GM12878 (cell line): ENCODE data around the gene EXD3. TPM values are rescaled to one million over a fixed set of nuclear protein-coding genes. Genes with fewer than 3 reads are reported as not detected.

Experiments used
- ATAC-seq: fragments of 200-7000 bp; cut with Tn5 transposase; 3 replicates; pipeline ENCODE4 v1.9.1; 2020; ENCODE audit warnings: mild to moderate bottlenecking, moderate library complexity
- BruUV-seq: library from RNA; stranded (reverse); fragments of 400-500 nt; replicated peaks from 2 replicates; lab custom pipeline; 2021; lab: Mats Ljungman, UMichigan
- CTCF ChIA-PET: fragments of 300-600 bp; sonication (Branson Sonifier 250); formaldehyde crosslinking; extraction: SDS; loops from one replicate; lab custom pipeline; 2021; ENCODE audit warnings: inconsistent platforms; lab: Yijun Ruan, JAX
- POLR2A ChIA-PET: fragments of 350-600 bp; formaldehyde crosslinking; extraction: SDS; loops from one replicate; lab custom pipeline; 2021; ENCODE audit warnings: inconsistent platforms; lab: Charles Lee
- RAD21 ChIA-PET: fragments of 300-600 bp; sonication (Branson Sonifier 250); formaldehyde crosslinking; loops from one replicate; lab custom pipeline; 2023; ENCODE audit warnings: antibody characterized with exemption; ENCODE audit not compliant: unreplicated experiment; lab: Charles Lee
- SMC1A ChIA-PET: fragments of 300-600 bp; sonication (Branson Sonifier 250); formaldehyde crosslinking; loops from one replicate; lab custom pipeline; 2023; ENCODE audit not compliant: unreplicated experiment, uncharacterized antibody; lab: Charles Lee
- DNase-seq: peaks from one replicate; pipeline ENCODE4 v3.0.0-alpha.2; 2011; ENCODE audit warnings: low read depth, low spot score
- FAIRE-seq: peaks from 3 replicates; lab custom pipeline; 2011; peaks lifted over from hg19 to GRCh38; lab: Jason Lieb, UNC
- H2AFZ ChIP-seq: 2 replicates; pipeline ENCODE4 v1.6.0; 2011; ENCODE audit warnings: low read depth, low read length, control low read depth; ENCODE audit not compliant: control insufficient read depth
- H3K27ac ChIP-seq: 2 replicates; pipeline ENCODE4 v1.5.1; 2011; ENCODE audit warnings: control low read depth; ENCODE audit not compliant: control insufficient read depth, insufficient read depth
- H3K27me3 ChIP-seq, 2 experiments: replicated peaks in 1 of 2; 2 replicates each; pipeline versions ENCODE4 v1.6.0 to v1.6.1; 2011; ENCODE audit warnings: low read length in 1 of 2; ENCODE audit not compliant: control insufficient read depth in 2 of 2, insufficient read depth in 2 of 2
- H3K36me3 ChIP-seq, 2 experiments: 2 replicates each; pipeline ENCODE4 v1.5.1; 2011; ENCODE audit warnings: low read length in 1 of 2; ENCODE audit not compliant: control insufficient read depth in 2 of 2, insufficient read depth in 2 of 2
- H3K4me1 ChIP-seq: 2 replicates; pipeline ENCODE4 v1.6.1; 2011; ENCODE audit warnings: mild to moderate bottlenecking, low read length, moderate library complexity, mixed read lengths; ENCODE audit not compliant: control insufficient read depth, insufficient read depth
- H3K4me2 ChIP-seq: 2 replicates; pipeline ENCODE4 v1.6.0; 2011; ENCODE audit warnings: control low read depth; ENCODE audit not compliant: control insufficient read depth, insufficient read depth
- H3K4me3 ChIP-seq: fragments of 200-600 bp; sonication (generic); 2 replicates; pipeline ENCODE4 v1.5.1; 2016
- H3K79me2 ChIP-seq: 2 replicates; pipeline ENCODE4 v1.6.0; 2011; ENCODE audit warnings: low read length; ENCODE audit not compliant: control insufficient read depth, insufficient read depth
- H3K9ac ChIP-seq: 2 replicates; pipeline ENCODE4 v1.8.0; 2011; ENCODE audit warnings: low read length, control low read depth, mixed read lengths; ENCODE audit not compliant: control insufficient read depth, insufficient read depth
- H3K9me3 ChIP-seq: replicated peaks from 3 replicates; pipeline ENCODE4 v1.5.1; 2011; ENCODE audit warnings: mild to moderate bottlenecking, low read length; ENCODE audit not compliant: control insufficient read depth, insufficient read depth
- H4K20me1 ChIP-seq: 2 replicates; pipeline ENCODE4 v1.6.0; 2011; ENCODE audit not compliant: control insufficient read depth, insufficient read depth
- CEBPZ ChIP-seq: fragments of 150-350 bp; IDR thresholded peaks from 2 replicates; pipeline ENCODE4 v1.6.1; 2016; ENCODE audit warnings: low read depth, low read length
- CHD1 ChIP-seq: IDR thresholded peaks from 2 replicates; pipeline ENCODE4 v1.6.1; 2012; ENCODE audit warnings: low read depth, low read length, improper control_type of control experiment
- ETV6 ChIP-seq, 2 experiments: fragments of 450-650 bp in 1 of 2; IDR thresholded peaks in 1 of 2; conservative IDR thresholded peaks in 1 of 2; 2 replicates each; pipeline ENCODE4 v1.6.1; 2014; ENCODE audit warnings: antibody characterized with exemption in 1 of 2, borderline replicate concordance in 1 of 2, low read depth in 1 of 2, mild to moderate bottlenecking in 1 of 2, moderate library complexity in 1 of 2
- FOXK2 ChIP-seq: fragments of 450-650 bp; IDR thresholded peaks from 2 replicates; pipeline ENCODE4 v1.6.1; 2017; ENCODE audit warnings: mild to moderate bottlenecking, moderate library complexity
- HCFC1 ChIP-seq: fragments of 150-350 bp; IDR thresholded peaks from 2 replicates; pipeline ENCODE4 v1.6.1; 2014; ENCODE audit warnings: low read length
- HDAC6 ChIP-seq: fragments of 200-600 bp; sonication (generic); IDR thresholded peaks from one replicate; pipeline ENCODE4 v1.8.0; 2017; ENCODE audit warnings: antibody characterized with exemption; ENCODE audit not compliant: unreplicated experiment
- IKZF1 ChIP-seq: fragments of 450-650 bp; conservative IDR thresholded peaks from 2 replicates; pipeline ENCODE4 v1.6.1; 2017; ENCODE audit warnings: antibody characterized with exemption, mild to moderate bottlenecking
- NFYA ChIP-seq: IDR thresholded peaks from 2 replicates; pipeline ENCODE4 v1.6.1; 2011; ENCODE audit warnings: low read depth, mild to moderate bottlenecking, low read length, improper control_type of control experiment, borderline replicate concordance
- NR2C1 ChIP-seq: fragments of 450-650 bp; IDR thresholded peaks from 2 replicates; pipeline ENCODE4 v1.6.1; 2017; ENCODE audit warnings: antibody characterized with exemption, mild to moderate bottlenecking, moderate library complexity
- PRDM15 ChIP-seq: fragments of 450-650 bp; formaldehyde crosslinking; IDR thresholded peaks from 2 replicates; pipeline ENCODE4 v1.4.0; 2020; ENCODE audit warnings: mild to moderate bottlenecking, moderate library complexity
- SREBF2 ChIP-seq: IDR thresholded peaks from 2 replicates; pipeline ENCODE4 v1.6.1; 2012; ENCODE audit warnings: mild to moderate bottlenecking, low read length
- SRF ChIP-seq, 2 experiments: IDR thresholded peaks; 2 replicates each; pipeline ENCODE4 v1.6.1; 2011; ENCODE audit warnings: low read depth in 2 of 2, low read length in 2 of 2, mild to moderate bottlenecking in 1 of 2, moderate library complexity in 1 of 2
- TCF12 ChIP-seq: IDR thresholded peaks from 2 replicates; pipeline ENCODE4 v1.6.1; 2011; ENCODE audit warnings: low read depth, mild to moderate bottlenecking, low read length
- TCF3 ChIP-seq: IDR thresholded peaks from 2 replicates; pipeline ENCODE4 v1.6.1; 2012; ENCODE audit warnings: low read depth, mild to moderate bottlenecking, low read length, borderline replicate concordance; ENCODE audit not compliant: insufficient read depth
- WRNIP1 ChIP-seq: IDR thresholded peaks from 2 replicates; pipeline ENCODE4 v1.6.1; 2011; ENCODE audit warnings: low read depth, low read length, improper control_type of control experiment, borderline replicate concordance
- ZNF274 ChIP-seq: IDR thresholded peaks from one replicate; pipeline ENCODE4 v1.8.0; 2011; ENCODE audit not compliant: insufficient read length, insufficient read depth
- ZNF622 ChIP-seq: fragments of 450-650 bp; IDR thresholded peaks from 2 replicates; pipeline ENCODE4 v1.6.1; 2017; ENCODE audit warnings: mild to moderate bottlenecking, inconsistent platforms
- ZSCAN29 ChIP-seq: fragments of 450-650 bp; IDR thresholded peaks from 2 replicates; pipeline ENCODE4 v1.6.1; 2017; ENCODE audit warnings: mild to moderate bottlenecking, moderate library complexity
- WGBS: methylation state at CpG from one replicate; pipeline ENCODE4 v1.1.6; 2016; ENCODE audit warnings: low lambda C conversion rate; ENCODE audit not compliant: insufficient replicate concordance, insufficient coverage; ENCODE audit errors: missing lambda C conversion rate; 5-methylcytosine and 5-hydroxymethylcytosine counted together
- in situ Hi-C: fragments of 300-500 bp; cut with MboI; formaldehyde crosslinking; loops from 9 replicates; pipeline ENCODE4 v1.14.3; 2018; ENCODE audit warnings: mixed read lengths
- intact Hi-C: fragments of 100-400 bp; cut with micrococcal nuclease; formaldehyde crosslinking; loops from one replicate; pipeline ENCODE4 v1.14.2; 2022; ENCODE audit not compliant: unreplicated experiment
- polyA plus RNA-seq, 11 experiments: library from polyadenylated mRNA; depleted of rRNA in 4 of 11; unstranded in 6 of 11; stranded (reverse) in 5 of 11; fragments of >200 nt; fragmentation: Nextera tagmentation in 4 of 11; fragmentation: Illumina TruSeq in 1 of 11; extraction: Ambion mirVana in 4 of 11; extraction: Trizol in 1 of 11; gene quantifications; 1 replicate in 1 of 11; 2 replicates in 10 of 11; pipeline versions ENCODE4 v1.2.1 to v1.2.3, GENCODE V29; 2011 to 2016; ENCODE audit warnings: inconsistent platforms in 2 of 11, missing spikeins in 2 of 11, low read depth in 1 of 11
- total RNA-seq, 4 experiments: library from RNA; depleted of rRNA in 3 of 4; stranded (reverse); fragments of >200 nt in 3 of 4; fragmentation: Illumina TruSeq in 1 of 4; extraction: Trizol in 1 of 4; gene quantifications; 2 replicates each; pipeline versions ENCODE4 v1.2.1 to v1.2.3, GENCODE V29; 2013 to 2021

Gene EXD3
- total and polyA plus RNA-seq, 10 of the 15 experiments (the other 5 are each of a cell fraction or from before 2014, with no cell fraction given): 0.21 to 7.1 (median 3.6) TPM

- Histone ChIP-seq H2AFZ (no peak overlapping the region), H3K4me3 (no peak overlapping the region), H3K4me1 (peaks cover 10% of the 10 kb centered on the region), H3K4me2 (no peak overlapping the region), H3K79me2 (no peaks in the 10 kb centered on the region), H3K9me3 (no peaks in the 10 kb centered on the region; the same call in 1 of the 3 replicates), H3K27ac (no peak overlapping the region), H3K9ac (no peak overlapping the region), H3K36me3 (no peaks in the 10 kb centered on the region), H4K20me1 (no peaks in the 10 kb centered on the region), H3K27me3 (no peaks in the 10 kb centered on the region)
- ChIA-PET CTCF (no interaction called here), RAD21 (interaction anchor here (1.8 kb wide), 1 partner anchor 20 kb away, joined by 6 read pairs; the partner anchor contains the start of gene NRARP), POLR2A (no interaction called here), SMC1A (no interaction called here)
- in situ Hi-C loops (no loop called here), intact Hi-C loops (no loop called here)
- no peak for ATAC-seq
- DNase-seq: no peak
- no TSS peak for BruUV-seq
- 81% methylated on average over 22 of the region's 22 CpGs for WGBS
- no peak for FAIRE-seq
- TF ChIP-seq HDAC6 (no peak), CEBPZ (no peak), PRDM15 (CRISPR knock-in tag) (no peak), ZSCAN29 (no peak), WRNIP1 (no peak), SREBF2 (no peak), NFYA (no peak), CHD1 (no peak), SRF (IDR thresholded peaks at IDR 0.05; ENCODE audit: low read depth in 2 of 2, low read length in 2 of 2) (no peak), ZNF274 (no peak), ETV6 (conservative IDR thresholded peaks at IDR 0.05 in 1 of 2, IDR thresholded peaks at IDR 0.05 in 1 of 2; ENCODE audit: borderline replicate concordance in 1 of 2, low read depth in 1 of 2) (no peak), ZNF622 (no peak), TCF12 (no peak), TCF3 (no peak), HCFC1 (no peak), FOXK2 (no peak), IKZF1 (no peak), NR2C1 (no peak)
Observed at GRCh38 chr9:137321726-137322361, 101.1 kb downstream of the EXD3 start.
